Dendritic cell treated with granulocyte-macrophage colony-stimulating factor and Interleukin-4, amounts not matched to agents 40 ng/mL and 50 ng/mL, for 4 days (primary cell): ENCODE results near the gene ATP1A2.

Experiments
- H3K27ac Mint-ChIP-seq: one replicate; pipeline ENCODE4 v1.8.0; 2022; ENCODE audit warnings: mild to moderate bottlenecking, mixed read lengths
- H3K27me3 Mint-ChIP-seq: one replicate; pipeline ENCODE4 v1.8.0; 2022; ENCODE audit warnings: mild to moderate bottlenecking, mixed read lengths
- H3K36me3 Mint-ChIP-seq: one replicate; pipeline ENCODE4 v1.8.0; 2022; ENCODE audit warnings: low read depth, mixed read lengths
- H3K4me1 Mint-ChIP-seq: one replicate; pipeline ENCODE4 v1.8.0; 2022; ENCODE audit warnings: low read depth, mixed read lengths
- H3K4me3 Mint-ChIP-seq: one replicate; pipeline ENCODE4 v1.8.0; 2022; ENCODE audit warnings: mild to moderate bottlenecking, moderate library complexity, mixed read lengths
- H3K9me3 Mint-ChIP-seq: one replicate; pipeline ENCODE4 v1.8.0; 2022; ENCODE audit warnings: mixed read lengths
- intact Hi-C: fragments of 100-400 bp; cut with micrococcal nuclease; formaldehyde crosslinking; loops from one replicate; pipeline ENCODE4 v1.15.0; 2022

ATP1A2 gene

GRCh38 chr1:160146107-160146506 lies 30.5 kb downstream of the ATP1A2 start:
- intact Hi-C loops: no loop called here
- no peaks in the 10 kb centered on the region for H3K9me3 Mint-ChIP-seq
- no peaks in the 10 kb centered on the region for H3K27me3 Mint-ChIP-seq
- no peak overlapping the region for H3K4me3 Mint-ChIP-seq
- no peak overlapping the region for H3K27ac Mint-ChIP-seq
- peaks cover 43% of the 10 kb centered on the region for H3K4me1 Mint-ChIP-seq
- H3K36me3 Mint-ChIP-seq: no peaks in the 10 kb centered on the region

- Mint-ChIP-seq H3K27me3 (no peaks in the 10 kb centered on the region), H3K4me1 (peaks cover 36% of the 10 kb centered on the region), H3K4me3 (no peak overlapping the region), H3K36me3 (no peaks in the 10 kb centered on the region), H3K9me3 (no peaks in the 10 kb centered on the region), H3K27ac (no peak overlapping the region)
- intact Hi-C loops: no loop called here
These were observed 32.6 kb downstream of the ATP1A2 start for GRCh38 chr1:160148121-160148520.

- no peak overlapping the region for H3K4me3 Mint-ChIP-seq
- H3K9me3 Mint-ChIP-seq: no peaks in the 10 kb centered on the region
- intact Hi-C loops: no loop called here
These were observed 33.7 kb downstream of the ATP1A2 start for GRCh38 chr1:160149233-160149632.

GRCh38 chr1:160149716-160150115 lies 34.2 kb downstream of the ATP1A2 start:
- no peak overlapping the region for H3K27ac Mint-ChIP-seq
- H3K36me3 Mint-ChIP-seq: no peaks in the 10 kb centered on the region
- no peak overlapping the region for H3K4me3 Mint-ChIP-seq
- intact Hi-C loops: no loop called here
- H3K27me3 Mint-ChIP-seq: no peaks in the 10 kb centered on the region
- H3K9me3 Mint-ChIP-seq: no peaks in the 10 kb centered on the region
- peaks cover 24% of the 10 kb centered on the region for H3K4me1 Mint-ChIP-seq

More at GRCh38 chr1:160149233-160149632, 33.7 kb downstream of the ATP1A2 start:
- Mint-ChIP-seq H3K4me1 (peaks cover 25% of the 10 kb centered on the region), H3K36me3 (no peaks in the 10 kb centered on the region), H3K27ac (no peak overlapping the region), H3K27me3 (no peaks in the 10 kb centered on the region)

- no peak within 1 kb of the TSS for H3K4me3 Mint-ChIP-seq
- no peaks in the 10 kb centered on the region for H3K36me3 Mint-ChIP-seq
- intact Hi-C loops: no loop called here
- H3K9me3 Mint-ChIP-seq: no peaks in the 10 kb centered on the region
- no peaks in the 10 kb centered on the region for H3K27me3 Mint-ChIP-seq
- peaks cover 28% of the 10 kb centered on the region for H3K4me1 Mint-ChIP-seq
- peak within 1 kb of the TSS; percentile 47 for H3K27ac Mint-ChIP-seq
These were observed 35.7 kb downstream of the ATP1A2 start, which contains the start of gene ATP1A4 for GRCh38 chr1:160151303-160151702. Gene ATP1A4, plus strand, starts transcription at chr1:160151603. Its CDS starts 438 bp downstream, at chr1:160152041.

GRCh38 chr1:160154790-160155189 lies 39.2 kb downstream of the ATP1A2 start:
- intact Hi-C loops: no loop called here
- Mint-ChIP-seq H3K27ac (no peak overlapping the region), H3K27me3 (peaks cover 3% of the 10 kb centered on the region), H3K4me3 (no peak overlapping the region), H3K9me3 (no peaks in the 10 kb centered on the region), H3K4me1 (peaks cover 19% of the 10 kb centered on the region), H3K36me3 (no peaks in the 10 kb centered on the region)

- H3K36me3 Mint-ChIP-seq: no peaks in the 10 kb centered on the region
- H3K9me3 Mint-ChIP-seq: no peaks in the 10 kb centered on the region
- H3K27me3 Mint-ChIP-seq: peaks cover 3% of the 10 kb centered on the region
- intact Hi-C loops: no loop called here
- H3K4me1 Mint-ChIP-seq: peaks cover 25% of the 10 kb centered on the region
- no peak overlapping the region for H3K4me3 Mint-ChIP-seq
- H3K27ac Mint-ChIP-seq: no peak overlapping the region
These were observed 40.8 kb downstream of the ATP1A2 start for GRCh38 chr1:160156361-160156760.

GRCh38 chr1:160157174-160157573 lies 41.6 kb downstream of the ATP1A2 start:
- H3K9me3 Mint-ChIP-seq: no peaks in the 10 kb centered on the region
- no peak overlapping the region for H3K27ac Mint-ChIP-seq
- intact Hi-C loops: no loop called here
- no peaks in the 10 kb centered on the region for H3K36me3 Mint-ChIP-seq
- peaks cover 25% of the 10 kb centered on the region for H3K4me1 Mint-ChIP-seq
- no peak overlapping the region for H3K4me3 Mint-ChIP-seq
- peaks cover 3% of the 10 kb centered on the region for H3K27me3 Mint-ChIP-seq

GRCh38 chr1:160158031-160158430 lies 42.5 kb downstream of the ATP1A2 start:
- Mint-ChIP-seq H3K4me1 (peaks cover 30% of the 10 kb centered on the region), H3K27me3 (peaks cover 3% of the 10 kb centered on the region), H3K36me3 (no peaks in the 10 kb centered on the region), H3K9me3 (no peaks in the 10 kb centered on the region), H3K4me3 (no peak overlapping the region), H3K27ac (no peak overlapping the region)
- intact Hi-C loops: no loop called here

GRCh38 chr1:160158534-160158933 lies 43.0 kb downstream of the ATP1A2 start:
- H3K36me3 Mint-ChIP-seq: no peaks in the 10 kb centered on the region
- peaks cover 35% of the 10 kb centered on the region for H3K4me1 Mint-ChIP-seq
- peaks cover 3% of the 10 kb centered on the region for H3K27me3 Mint-ChIP-seq
- H3K27ac Mint-ChIP-seq: no peak overlapping the region
- no peaks in the 10 kb centered on the region for H3K9me3 Mint-ChIP-seq
- no peak overlapping the region for H3K4me3 Mint-ChIP-seq
- intact Hi-C loops: no loop called here

- H3K36me3 Mint-ChIP-seq: no peaks in the 10 kb centered on the region
- H3K27me3 Mint-ChIP-seq: peaks cover 3% of the 10 kb centered on the region
- intact Hi-C loops: loop anchor here (5.0 kb wide), 1 partner anchor 58 kb away; no protein-coding TSS in a partner anchor
- H3K9me3 Mint-ChIP-seq: no peaks in the 10 kb centered on the region
- H3K27ac Mint-ChIP-seq: no peak overlapping the region
- H3K4me1 Mint-ChIP-seq: peaks cover 42% of the 10 kb centered on the region
- no peak overlapping the region for H3K4me3 Mint-ChIP-seq
These were observed 44.3 kb downstream of the ATP1A2 start for GRCh38 chr1:160159846-160160245.

- intact Hi-C loops: loop anchor here (5.0 kb wide), 1 partner anchor 60 kb away; no protein-coding TSS in a partner anchor
- peaks cover 4% of the 10 kb centered on the region for H3K27me3 Mint-ChIP-seq
- no peaks in the 10 kb centered on the region for H3K36me3 Mint-ChIP-seq
- H3K4me3 Mint-ChIP-seq: no peak overlapping the region
- no peaks in the 10 kb centered on the region for H3K9me3 Mint-ChIP-seq
- H3K27ac Mint-ChIP-seq: peak overlapping the region; percentile 58
- H3K4me1 Mint-ChIP-seq: peaks cover 56% of the 10 kb centered on the region
These were observed 46.6 kb downstream of the ATP1A2 start for GRCh38 chr1:160161965-160162705.

GRCh38 chr1:160162931-160163330 lies 47.4 kb downstream of the ATP1A2 start:
- Mint-ChIP-seq H3K36me3 (no peaks in the 10 kb centered on the region), H3K27ac (peak overlapping the region; percentile 36), H3K4me1 (peaks cover 64% of the 10 kb centered on the region), H3K27me3 (peaks cover 7% of the 10 kb centered on the region), H3K9me3 (no peaks in the 10 kb centered on the region), H3K4me3 (no peak overlapping the region)
- intact Hi-C loops: loop anchor here (5.0 kb wide), 1 partner anchor 61 kb away; no protein-coding TSS in a partner anchor

- no peak overlapping the region for H3K4me3 Mint-ChIP-seq
These were observed 48.1 kb downstream of the ATP1A2 start for GRCh38 chr1:160163615-160164014.

More at GRCh38 chr1:160163615-160164014, 48.1 kb downstream of the ATP1A2 start:
- no peaks in the 10 kb centered on the region for H3K36me3 Mint-ChIP-seq
- H3K27ac Mint-ChIP-seq: peak overlapping the region; percentile 36
- H3K9me3 Mint-ChIP-seq: no peaks in the 10 kb centered on the region
- peaks cover 8% of the 10 kb centered on the region for H3K27me3 Mint-ChIP-seq
- H3K4me1 Mint-ChIP-seq: peaks cover 66% of the 10 kb centered on the region
- intact Hi-C loops: loop anchor here (5.0 kb wide), 1 partner anchor 61 kb away; no protein-coding TSS in a partner anchor
